ENCODE data around the gene LMAN1L.

Gene LMAN1L

DNA sequence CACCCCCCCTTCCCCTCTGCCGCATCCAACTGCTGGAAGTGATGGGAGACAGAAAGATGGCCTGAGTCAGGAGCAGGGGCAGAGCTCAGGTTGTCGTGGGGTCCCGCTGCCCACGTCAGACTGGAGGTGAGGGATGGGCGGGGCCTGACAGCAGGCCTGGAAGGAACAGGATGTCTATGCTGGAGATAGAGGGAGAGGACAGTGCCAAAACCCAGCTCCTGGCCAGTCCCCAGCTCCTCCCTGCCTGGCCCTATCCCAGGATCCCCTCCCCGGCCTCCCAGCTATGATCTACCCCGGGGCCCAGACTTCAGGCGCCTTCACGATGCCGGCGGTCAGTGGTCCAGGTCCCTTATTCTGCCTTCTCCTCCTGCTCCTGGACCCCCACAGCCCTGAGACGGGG lies at the start of gene LMAN1L:
LMAN1L (plus strand) TSS at position 303 of the 400 bp plus-strand sequence; CDS start at position 323, 20 bp downstream.
- H3K4me3 ChIP-seq (ENCODE audit: low read depth, low read length) = no peak within 1 kb of the TSS
- no peak for DNase-seq (ENCODE audit: low read depth)

- no peak overlapping the region for H3K4me3 ChIP-seq (ENCODE audit: low read depth, low read length)
- no peak for DNase-seq (ENCODE audit: low read depth)
Observed at GRCh38 chr15:74763416-74763815, 49.2 kb upstream of the LMAN1L start.

GRCh38 chr15:74767167-74768098 lies 45.2 kb upstream of the LMAN1L start:
- H3K4me3 ChIP-seq (ENCODE audit: low read depth, low read length) = no peak overlapping the region
- no peak for DNase-seq (ENCODE audit: low read depth)

- DNase-seq (ENCODE audit: low read depth) = no peak
- peak overlapping the region; percentile 20 for H3K4me3 ChIP-seq (ENCODE audit: low read depth, low read length)
Observed at GRCh38 chr15:74768099-74768770, 44.4 kb upstream of the LMAN1L start.

- H3K4me3 ChIP-seq (ENCODE audit: low read depth, low read length) = peak overlapping the region; percentile 20
- DNase-seq (ENCODE audit: low read depth) = no peak
Observed at GRCh38 chr15:74768771-74769342, 43.8 kb upstream of the LMAN1L start.

DNA sequence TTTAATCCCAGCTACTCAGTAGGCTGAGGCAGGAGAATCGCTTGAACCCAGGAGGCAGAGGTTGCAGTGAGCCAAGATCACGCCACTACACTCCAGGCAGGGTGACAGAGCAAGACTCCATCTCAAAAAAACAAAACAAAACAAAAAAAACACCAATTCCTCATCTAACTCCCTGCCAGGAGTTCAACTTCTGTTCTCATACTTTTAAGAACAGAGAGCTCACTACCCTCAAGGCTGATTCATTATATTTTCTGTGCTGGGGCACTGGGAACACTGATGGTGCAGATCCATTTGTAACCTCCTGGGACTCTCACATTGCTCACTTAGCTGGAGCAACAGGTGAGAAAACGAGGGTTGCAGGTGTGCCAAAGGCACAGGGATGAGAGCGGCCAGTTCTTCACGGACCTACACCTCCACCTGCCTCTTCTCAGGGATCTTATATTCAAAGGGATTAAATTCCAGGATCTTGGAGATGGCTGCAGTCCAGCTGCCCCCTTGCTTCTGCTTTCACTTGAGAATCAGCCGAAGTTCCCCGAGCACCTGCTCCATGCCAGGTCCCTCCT lies 43.1 kb upstream of the LMAN1L start:
- no peak for DNase-seq (ENCODE audit: low read depth)
- H3K4me3 ChIP-seq (ENCODE audit: low read depth, low read length) = no peak overlapping the region

GRCh38 chr15:74770211-74770903 lies 42.3 kb upstream of the LMAN1L start:
- H3K4me3 ChIP-seq (ENCODE audit: low read depth, low read length) = no peak overlapping the region
- no peak for DNase-seq (ENCODE audit: low read depth)

DNA sequence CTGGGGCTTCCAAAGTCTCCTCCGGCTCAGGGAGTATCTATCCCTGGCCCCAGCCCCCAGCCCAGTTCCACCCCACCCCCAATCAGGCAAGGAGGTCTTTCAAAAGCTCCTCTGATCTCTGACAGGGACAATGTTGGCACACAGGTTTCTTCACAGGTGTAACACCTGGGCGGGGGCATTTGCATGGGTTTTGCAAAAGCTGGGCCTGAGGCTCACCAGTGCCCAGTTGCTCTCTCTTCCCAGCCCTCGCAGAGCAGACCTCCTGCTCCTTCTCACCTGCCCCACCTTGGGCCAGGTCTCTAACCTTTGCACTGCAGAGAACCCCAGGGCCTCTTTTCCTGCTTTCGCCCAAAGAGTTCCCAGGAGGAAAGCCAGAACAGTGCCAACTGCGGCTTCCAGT lies 39.3 kb upstream of the LMAN1L start:
- no peak overlapping the region for H3K4me3 ChIP-seq (ENCODE audit: low read depth, low read length)
- no peak for DNase-seq (ENCODE audit: low read depth)

DNA sequence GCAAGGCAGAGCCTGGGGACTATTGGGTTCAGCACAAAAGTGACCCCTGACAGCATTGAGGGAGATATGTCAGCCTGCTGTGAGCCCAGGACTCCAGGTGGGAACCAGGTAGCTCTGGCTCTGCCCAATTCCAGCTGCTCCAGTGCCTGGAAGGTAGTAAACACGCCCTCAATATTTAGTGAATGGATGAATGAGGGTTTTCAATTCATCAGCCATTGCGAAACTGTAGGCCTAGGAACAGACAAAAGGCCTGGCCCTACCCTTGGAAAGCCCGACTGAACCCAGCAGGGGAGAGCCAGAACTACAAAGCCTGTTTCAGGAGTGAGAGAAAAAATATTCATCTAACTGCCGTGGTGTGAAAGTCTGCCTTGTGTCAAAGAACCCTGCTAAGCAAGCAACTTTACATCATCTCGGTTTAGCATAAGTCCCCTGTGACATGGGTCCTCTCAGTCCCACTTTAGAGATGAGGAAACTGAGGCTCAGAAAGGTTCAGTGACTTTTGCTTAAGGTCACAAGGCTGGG lies 38.8 kb upstream of the LMAN1L start:
- no peak overlapping the region for H3K4me3 ChIP-seq (ENCODE audit: low read depth, low read length)
- no peak for DNase-seq (ENCODE audit: low read depth)

DNA sequence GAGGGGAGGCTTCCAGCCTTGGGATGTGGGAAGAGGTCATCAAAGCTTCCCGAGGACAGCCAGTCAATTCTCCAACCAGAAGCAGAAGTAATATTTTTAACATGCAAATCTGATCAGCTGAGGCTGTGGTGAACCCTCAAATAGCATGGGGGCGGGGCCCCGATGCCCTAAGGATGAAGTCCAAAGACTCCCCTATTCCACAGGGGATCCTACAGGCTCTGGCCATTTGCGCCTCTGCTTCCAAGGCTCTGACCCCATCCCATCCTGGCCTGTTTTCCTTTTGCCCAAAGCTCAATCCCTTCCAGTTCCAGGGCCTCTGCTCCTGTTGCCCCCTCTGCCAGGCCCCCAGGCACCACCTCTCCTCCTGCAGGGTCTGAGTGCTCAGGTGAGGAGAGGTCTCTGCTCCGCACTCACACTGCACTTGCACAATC lies 37.5 kb upstream of the LMAN1L start:
- DNase-seq (ENCODE audit: low read depth) = no peak
- H3K4me3 ChIP-seq (ENCODE audit: low read depth, low read length) = no peak overlapping the region

GRCh38 chr15:74775894-74776293 lies 36.7 kb upstream of the LMAN1L start:
- DNase-seq (ENCODE audit: low read depth) = no peak

GRCh38 chr15:74776821-74777768 lies 35.5 kb upstream of the LMAN1L start:
- DNase-seq (ENCODE audit: low read depth) = no peak
- no peak overlapping the region for H3K4me3 ChIP-seq (ENCODE audit: low read depth, low read length)

More at GRCh38 chr15:74775894-74776293, 36.7 kb upstream of the LMAN1L start:
- no peak overlapping the region for H3K4me3 ChIP-seq (ENCODE audit: low read depth, low read length)

- no peak for DNase-seq (ENCODE audit: low read depth)
- no peak overlapping the region for H3K4me3 ChIP-seq (ENCODE audit: low read depth, low read length)
Observed at GRCh38 chr15:74777769-74778598, 34.7 kb upstream of the LMAN1L start.

DNA sequence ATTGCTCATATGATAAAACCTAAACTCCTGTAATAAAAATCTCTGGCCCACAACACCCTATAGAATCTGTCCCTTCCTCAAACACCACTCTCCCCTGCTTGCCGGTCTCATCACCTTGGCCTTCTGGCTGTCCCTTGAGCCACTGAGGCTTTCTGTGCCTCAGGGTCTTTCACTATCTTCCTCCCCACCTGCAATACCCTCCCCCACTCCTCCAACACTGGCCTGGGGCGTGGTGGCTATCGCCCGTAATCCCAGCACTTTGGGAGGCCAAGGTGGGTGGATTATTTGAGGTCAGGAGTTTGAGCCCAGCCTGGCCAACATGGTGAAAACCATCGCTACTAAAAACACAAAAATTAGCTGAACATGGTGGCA lies 34.0 kb upstream of the LMAN1L start:
- no peak overlapping the region for H3K4me3 ChIP-seq (ENCODE audit: low read depth, low read length)
- DNase-seq (ENCODE audit: low read depth) = no peak

- no peak overlapping the region for H3K4me3 ChIP-seq (ENCODE audit: low read depth, low read length)
- no peak for DNase-seq (ENCODE audit: low read depth)
Observed at GRCh38 chr15:74779162-74779648, 33.4 kb upstream of the LMAN1L start.

DNA sequence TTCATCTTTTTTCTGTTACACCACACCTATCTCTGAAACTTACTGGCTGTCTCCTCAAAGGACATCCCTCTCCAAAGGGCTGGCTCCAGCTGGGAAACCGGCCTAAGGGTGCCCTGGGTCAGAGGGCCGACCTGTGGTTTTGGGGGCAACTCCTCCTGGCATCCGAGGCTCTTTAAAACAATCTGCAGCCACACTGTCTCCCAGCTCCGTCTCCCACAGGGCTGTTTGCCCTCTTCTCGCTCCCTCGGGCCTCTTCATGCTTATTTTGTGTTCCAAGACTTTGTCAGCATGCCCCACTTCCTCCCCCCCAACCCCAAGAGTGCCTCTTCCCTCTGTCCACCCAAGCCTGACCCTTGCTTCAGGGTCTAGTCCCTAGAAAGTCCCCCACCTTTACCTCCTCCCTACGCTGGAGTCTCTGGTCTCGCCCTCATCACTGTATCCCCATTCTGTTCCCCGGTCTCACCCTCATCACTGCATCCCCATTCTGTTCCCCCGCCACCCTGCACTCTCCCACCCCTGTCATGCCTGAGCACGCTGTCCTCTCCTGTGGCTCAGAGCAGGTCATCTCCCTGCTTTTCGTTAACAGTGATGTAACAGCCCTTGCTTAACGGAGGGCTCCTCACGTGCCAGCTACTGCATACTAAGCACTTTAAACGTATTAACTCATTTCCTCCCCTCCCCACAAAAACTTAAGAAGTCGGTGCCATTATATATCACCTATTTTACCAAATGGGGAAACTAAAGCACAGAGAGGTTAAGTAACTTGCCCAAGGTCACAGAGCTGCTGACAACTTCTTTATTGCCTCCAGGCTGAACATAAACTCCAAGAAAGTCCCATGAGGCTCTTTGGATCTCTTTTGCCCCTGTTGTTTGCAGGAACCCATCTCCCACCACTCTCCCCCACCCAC lies 31.9 kb upstream of the LMAN1L start:
- no peak overlapping the region for H3K4me3 ChIP-seq (ENCODE audit: low read depth, low read length)
- DNase-seq (ENCODE audit: low read depth) = no peak
